SK-N-SH (cell line): ENCODE results near the gene CDKN2B-AS1. TPM values are rescaled to one million over a fixed set of nuclear protein-coding genes. Genes with fewer than 3 reads are reported as not detected.
A peak's percentile ranks its signal among the peaks of the same experiment; 100 is the strongest.

Experiments used
- CTCF ChIA-PET: fragments of 300-600, 350-600 bp; formaldehyde crosslinking; extraction: SDS; loops from one replicate; lab custom pipeline; 2021; lab: Yijun Ruan, JAX
- POLR2A ChIA-PET: fragments of 350-600 bp; sonication (Branson Sonifier 250); formaldehyde crosslinking; extraction: SDS; loops from one replicate; lab custom pipeline; 2020; ENCODE audit warnings: antibody characterized with exemption, inconsistent platforms; lab: Yijun Ruan, JAX
- DNase-seq: peaks from one replicate; pipeline ENCODE4 v3.0.0; 2012
- H2AFZ ChIP-seq: fragments of 200-600 bp; sonication (generic); 2 replicates; pipeline ENCODE4 v1.8.1; 2016; ENCODE audit warnings: antibody characterized with exemption, mild to moderate bottlenecking, low read depth
- H3F3A ChIP-seq: fragments of 200-600 bp; sonication (generic); replicated peaks from 2 replicates; pipeline ENCODE3; 2016; ENCODE audit warnings: antibody characterized with exemption, mild to moderate bottlenecking; ENCODE audit not compliant: insufficient read depth
- H3K27ac ChIP-seq, 2 experiments: fragments of 200-500 bp in 1 of 2; fragments of 200-600 bp in 1 of 2; sonication (Bioruptor generic) in 1 of 2; sonication (generic), shearing (Covaris generic) in 1 of 2; 2 replicates each; pipeline versions ENCODE4 v1.5.1 to v1.6.1; 2014 to 2016; ENCODE audit warnings: low read depth in 2 of 2, inconsistent platforms in 1 of 2, low read length in 1 of 2, mild to moderate bottlenecking in 1 of 2, mixed read lengths in 1 of 2
- H3K27me3 ChIP-seq: fragments of 200-600 bp; sonication (generic), shearing (Covaris generic); 2 replicates; pipeline ENCODE4 v1.6.1; 2016; ENCODE audit warnings: mixed run types; ENCODE audit not compliant: insufficient read depth
- H3K36me3 ChIP-seq, 2 experiments: fragments of 200-500 bp in 1 of 2; fragments of 200-600 bp in 1 of 2; sonication (Bioruptor generic) in 1 of 2; sonication (generic) in 1 of 2; replicated peaks in 1 of 2; 2 replicates each; pipeline versions ENCODE3 to v1.5.1; 2014 to 2016; ENCODE audit warnings: low read length in 1 of 2, mild to moderate bottlenecking in 1 of 2; ENCODE audit not compliant: insufficient read depth in 2 of 2, control insufficient read depth in 1 of 2
- H3K4me1 ChIP-seq, 2 experiments: fragments of 200-500 bp in 1 of 2; fragments of 200-600 bp in 1 of 2; sonication (Bioruptor generic) in 1 of 2; sonication (generic), shearing (Covaris generic) in 1 of 2; 2 replicates each; pipeline versions ENCODE4 v1.5.1 to v1.6.1; 2014 to 2016; ENCODE audit warnings: low read depth in 1 of 2, low read length in 1 of 2, mixed run types in 1 of 2; ENCODE audit not compliant: insufficient read depth in 2 of 2, control insufficient read depth in 1 of 2
- H3K4me2 ChIP-seq: fragments of 200-600 bp; sonication (generic), shearing (Covaris generic); 2 replicates; pipeline ENCODE4 v1.6.1; 2017; ENCODE audit warnings: mixed run types
- H3K4me3 ChIP-seq, 2 experiments: fragments of 200-500 bp in 1 of 2; fragments of 200-600 bp in 1 of 2; sonication (Bioruptor generic) in 1 of 2; sonication (generic), shearing (Covaris generic) in 1 of 2; 2 replicates each; pipeline versions ENCODE4 v1.5.1 to v1.8.1; 2014 to 2016; ENCODE audit warnings: low read depth in 2 of 2, inconsistent platforms in 1 of 2, low read length in 1 of 2, mild to moderate bottlenecking in 1 of 2, mixed read lengths in 1 of 2, moderate library complexity in 1 of 2
- H3K79me2 ChIP-seq: fragments of 200-600 bp; sonication (generic); 2 replicates; pipeline ENCODE4 v1.8.1; 2017; ENCODE audit warnings: mild to moderate bottlenecking; ENCODE audit not compliant: insufficient read depth
- H3K9ac ChIP-seq: fragments of 200-600 bp; sonication (generic); 2 replicates; pipeline ENCODE4 v1.6.1; 2017; ENCODE audit warnings: mixed run types
- H3K9me2 ChIP-seq: fragments of 200-600 bp; sonication (generic); 2 replicates; pipeline ENCODE4 v1.6.1; 2017; ENCODE audit warnings: mixed run types
- H3K9me3 ChIP-seq: fragments of 200-600 bp; sonication (generic); 2 replicates; pipeline ENCODE4 v1.6.1; 2017; ENCODE audit warnings: mixed run types, mild to moderate bottlenecking, moderate library complexity
- H4K20me1 ChIP-seq: fragments of 200-600 bp; sonication (generic); 2 replicates; pipeline ENCODE4 v1.6.1; 2017; ENCODE audit warnings: mild to moderate bottlenecking, mixed run types; ENCODE audit not compliant: insufficient read depth
- CHD2 ChIP-seq: fragments of 150-350 bp; IDR thresholded peaks from 2 replicates; pipeline ENCODE4 v1.6.1; 2018; ENCODE audit warnings: low read length; ENCODE audit not compliant: partially characterized antibody
- EP300 ChIP-seq, 2 experiments: IDR thresholded peaks; 2 replicates each; pipeline versions ENCODE4 v1.4.0 to v1.6.1; 2012; ENCODE audit warnings: borderline replicate concordance in 1 of 2, low read depth in 1 of 2, low read length in 1 of 2
- EZH2phosphoT487 ChIP-seq: fragments of 200-600 bp; sonication (generic); IDR thresholded peaks from 2 replicates; pipeline ENCODE4 v1.6.1; 2017; ENCODE audit warnings: low read depth, mixed run types, mild to moderate bottlenecking, antibody characterized with exemption, moderate library complexity, borderline replicate concordance
- FOSL2 ChIP-seq: IDR thresholded peaks from 2 replicates; pipeline ENCODE4 v1.4.0; 2012; ENCODE audit warnings: low read depth, mild to moderate bottlenecking, moderate library complexity, borderline replicate concordance
- FOXJ3 ChIP-seq: sonication (generic); formaldehyde crosslinking; IDR thresholded peaks from 2 replicates; pipeline ENCODE4 v1.5.1; 2020; ENCODE audit warnings: mild to moderate bottlenecking, missing genetic modification reagents
- GATA2 ChIP-seq: sonication (generic); formaldehyde crosslinking; IDR thresholded peaks from 2 replicates; pipeline ENCODE4 v1.5.0; 2020; ENCODE audit warnings: mild to moderate bottlenecking, missing genetic modification reagents
- JUND ChIP-seq: IDR thresholded peaks from 2 replicates; pipeline ENCODE4 v1.4.0; 2012
- MEF2A ChIP-seq: IDR thresholded peaks from 2 replicates; pipeline ENCODE4 v1.4.0; 2012; ENCODE audit warnings: low read depth, borderline replicate concordance
- NRF1 ChIP-seq: IDR thresholded peaks from 2 replicates; pipeline ENCODE4 v1.6.1; 2012; ENCODE audit warnings: low read depth, mild to moderate bottlenecking, low read length
- RAD21 ChIP-seq: IDR thresholded peaks from 2 replicates; pipeline ENCODE4 v1.6.1; 2012; ENCODE audit warnings: mild to moderate bottlenecking, low read length
- RCOR1 ChIP-seq: fragments of 150-350 bp; IDR thresholded peaks from 2 replicates; pipeline ENCODE4 v1.6.1; 2017; ENCODE audit warnings: antibody characterized with exemption, low read length
- RFX5 ChIP-seq: IDR thresholded peaks from 2 replicates; pipeline ENCODE4 v1.6.1; 2012; ENCODE audit warnings: mild to moderate bottlenecking, improper control_type of control experiment, low read length
- RXRA ChIP-seq: IDR thresholded peaks from 2 replicates; pipeline ENCODE4 v1.4.0; 2012; ENCODE audit warnings: low read depth, mild to moderate bottlenecking, borderline replicate concordance
- SIN3A ChIP-seq: IDR thresholded peaks from 2 replicates; pipeline ENCODE4 v1.6.1; 2012; ENCODE audit warnings: low read depth, mild to moderate bottlenecking, low read length, moderate library complexity, borderline replicate concordance
- TAF1 ChIP-seq: IDR thresholded peaks from 2 replicates; pipeline ENCODE4 v1.6.1; 2012; ENCODE audit warnings: low read depth, mild to moderate bottlenecking, low read length, moderate library complexity, borderline replicate concordance
- TCF12 ChIP-seq: IDR thresholded peaks from 2 replicates; pipeline ENCODE4 v1.4.0; 2012
- YY1 ChIP-seq: IDR thresholded peaks from 2 replicates; pipeline ENCODE4 v1.4.0; 2012; ENCODE audit warnings: low read depth, mild to moderate bottlenecking
- WGBS: methylation state at CpG from one replicate; pipeline ENCODE4 v1.1.6; 2017; ENCODE audit warnings: low lambda C conversion rate; 5-methylcytosine and 5-hydroxymethylcytosine counted together
- polyA plus RNA-seq, 3 experiments: library from polyadenylated mRNA; depleted of rRNA; stranded (reverse); fragments of >200 nt; gene quantifications; 2 replicates each; pipeline ENCODE4 v1.2.3, GENCODE V29; 2012
- TF ChIP-seq, protein P1 (sequence below): IDR thresholded peaks from 2 replicates; pipeline ENCODE4; 2012
- TF ChIP-seq, protein P2 (sequence below): fragments of 200-600 bp; sonication (generic); IDR thresholded peaks from 2 replicates; pipeline ENCODE4 v1.6.1; 2017; ENCODE audit warnings: antibody characterized with exemption, mild to moderate bottlenecking, moderate library complexity

The CDKN2B-AS1 gene
- polyA plus RNA-seq, 1 of the 3 experiments (the other 2 are of a cell fraction), result 0.25 TPM

DNA sequence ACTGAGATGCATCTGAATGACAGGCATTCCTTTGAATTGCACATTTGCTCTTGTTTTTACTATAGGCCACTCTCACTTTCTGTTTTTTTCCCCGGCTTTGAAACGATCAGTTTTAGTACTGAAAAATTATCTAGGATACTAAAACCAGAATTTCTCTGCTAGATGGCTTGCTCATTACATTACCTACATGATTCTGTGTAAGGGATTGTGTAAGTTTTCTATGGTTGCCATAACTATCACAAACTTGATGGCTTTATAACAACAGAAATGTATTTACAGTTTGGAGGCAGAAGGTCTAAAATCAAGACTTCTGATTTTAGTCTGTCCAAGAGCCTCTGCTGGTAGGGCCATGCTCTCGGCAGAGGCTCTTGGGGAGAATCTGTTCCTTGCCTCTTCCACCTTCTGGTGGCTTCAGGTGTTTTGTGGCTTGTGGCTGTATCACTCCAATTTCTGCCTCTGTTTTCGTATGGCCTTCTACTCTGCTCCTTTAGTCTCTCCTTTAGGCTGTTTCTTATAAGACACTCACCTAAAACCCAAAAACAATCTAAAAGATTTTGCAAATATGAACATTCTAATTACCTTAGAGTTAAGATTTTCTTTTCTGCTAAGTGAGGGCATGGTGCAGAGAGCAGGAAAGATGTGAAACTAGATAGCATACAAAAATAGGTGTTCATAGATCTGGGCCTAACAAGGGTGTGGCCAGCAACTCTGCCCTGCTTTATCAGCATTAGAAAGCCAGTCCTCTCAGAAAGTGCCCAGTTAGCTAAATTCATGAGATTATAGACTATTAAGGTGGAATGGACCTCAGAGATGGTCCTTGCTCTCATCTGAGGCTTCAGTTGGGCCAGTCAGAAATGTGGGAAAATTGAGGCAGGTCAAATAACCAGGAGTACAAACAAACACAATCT is 107.8 kb downstream of the CDKN2B-AS1 start:
- 59% methylated on average over 4 of the region's 4 CpGs for WGBS
- DNase-seq, result no peak
- ChIA-PET POLR2A (no interaction called here), CTCF (interaction anchor here (0.6 to 1.0 kb wide), 3 partner anchors 15 to 94 kb away, joined by 3 read pairs; partner anchors contain the start of gene CDKN2B)
- Histone ChIP-seq H3K27ac (peak overlapping the region in 1 of 2 experiments; percentile 87; a peak in 3 of 4 replicates), H3K9ac (0 out of 2 replicates have a peak overlapping the region, but pooled peaks have one; percentile 1), H3K9me2 (no peaks in the 10 kb centered on the region; the same call in 1 of the 2 replicates), H3K9me3 (no peaks in the 10 kb centered on the region), H3F3A (peaks cover 12% of the 10 kb centered on the region), H3K36me3 (no peaks in the 10 kb centered on the region), H3K79me2 (no peaks in the 10 kb centered on the region), H3K27me3 (no peaks in the 10 kb centered on the region), H3K4me1 (peaks cover 0 to 10% of the 10 kb centered on the region in 2 experiments; a peak in 1 of 4 replicates), H3K4me3 (no peak overlapping the region), H2AFZ (no peak overlapping the region), H3K4me2 (peak overlapping the region; percentile 4; the same call in 1 of the 2 replicates), H4K20me1 (no peaks in the 10 kb centered on the region)
- TF ChIP-seq JUND (no peak), TCF12 (no peak), SIN3A (no peak), NRF1 (no peak), CHD2 (no peak), RFX5 (no peak), RXRA (no peak), EP300 (IDR thresholded peaks at IDR 0.05; ENCODE audit: borderline replicate concordance in 1 of 2, low read depth in 1 of 2, low read length in 1 of 2) (no peak)

DNA sequence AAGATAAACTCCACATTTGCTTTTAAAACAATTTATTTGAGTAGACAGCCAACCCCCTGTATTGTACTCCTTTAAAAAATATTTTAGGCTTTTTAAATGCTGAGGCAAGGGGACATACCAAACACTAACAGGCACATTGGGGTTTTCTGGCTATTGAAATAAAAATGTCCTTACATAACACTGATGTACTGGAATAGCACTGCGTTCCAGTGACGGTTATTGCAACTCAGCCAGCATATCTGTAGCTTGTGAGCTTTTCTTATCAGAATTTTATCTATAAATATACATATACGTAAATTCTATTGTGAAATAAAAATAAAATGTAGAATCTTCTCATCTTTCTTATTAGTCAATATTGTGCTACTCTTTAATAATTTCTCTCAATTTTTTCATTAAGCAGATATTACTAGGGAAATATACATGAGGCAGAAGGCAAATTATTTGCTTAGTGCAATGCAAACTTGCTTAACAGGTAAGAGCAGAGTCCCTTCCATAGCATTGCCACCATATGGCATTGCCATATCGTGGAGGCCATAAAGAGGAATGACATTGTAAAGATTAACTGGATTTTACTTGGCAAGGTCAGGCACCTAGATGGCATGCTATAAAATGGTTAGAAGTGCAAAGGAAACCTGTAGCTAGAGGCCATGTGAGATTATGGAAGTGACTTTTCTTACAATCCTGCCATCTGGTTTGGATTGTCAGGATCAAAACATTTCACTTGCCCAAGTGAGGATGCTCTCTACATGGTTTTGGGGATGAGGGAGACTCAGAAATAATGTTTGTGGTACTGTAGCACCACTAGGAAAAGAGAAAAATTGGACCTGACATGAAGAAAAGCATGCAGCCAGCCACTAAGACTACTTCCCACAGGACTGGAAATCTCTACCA is 109.3 kb downstream of the CDKN2B-AS1 start:
- H4K20me1 ChIP-seq, result no peaks in the 10 kb centered on the region
- no peaks in the 10 kb centered on the region; the same call in 1 of the 2 replicates for H3K9me2 ChIP-seq
- ChIA-PET POLR2A (no interaction called here), CTCF (no interaction called here)
- WGBS, result 18% methylated on average over 4 of the region's 4 CpGs
- H3K27ac ChIP-seq, result peak overlapping the region; percentile 43 to 87; a peak in 3 of 4 replicates
- H3F3A ChIP-seq, result peaks cover 12% of the 10 kb centered on the region
- H2AFZ ChIP-seq, result no peak overlapping the region
- no peaks in the 10 kb centered on the region for H3K9me3 ChIP-seq
- peaks cover 0 to 7% of the 10 kb centered on the region in 2 experiments; a peak in 1 of 4 replicates for H3K4me1 ChIP-seq
- peak overlapping the region; percentile 26; the same call in 1 of the 2 replicates for H3K9ac ChIP-seq
- no peak for DNase-seq
- no peaks in the 10 kb centered on the region for H3K79me2 ChIP-seq
- H3K27me3 ChIP-seq, result no peaks in the 10 kb centered on the region
- H3K36me3 ChIP-seq, result no peaks in the 10 kb centered on the region
- H3K4me3 ChIP-seq, result no peak overlapping the region
- H3K4me2 ChIP-seq, result peak overlapping the region; percentile 3; the same call in 1 of the 2 replicates
- TF ChIP-seq EZH2phosphoT487 (no peak), SIN3A (no peak), RAD21 (no peak), YY1 (no peak; the same call in 1 of the 2 replicates), MEF2A (no peak), RCOR1 (no peak), TAF1 (no peak), GATA2 (CRISPR knock-in tag) (no peak), TCF12 (no peak), FOSL2 (no peak), RXRA (no peak), FOXJ3 (CRISPR knock-in tag) (no peak), NRF1 (no peak)
- TF ChIP-seq, protein P1, sequence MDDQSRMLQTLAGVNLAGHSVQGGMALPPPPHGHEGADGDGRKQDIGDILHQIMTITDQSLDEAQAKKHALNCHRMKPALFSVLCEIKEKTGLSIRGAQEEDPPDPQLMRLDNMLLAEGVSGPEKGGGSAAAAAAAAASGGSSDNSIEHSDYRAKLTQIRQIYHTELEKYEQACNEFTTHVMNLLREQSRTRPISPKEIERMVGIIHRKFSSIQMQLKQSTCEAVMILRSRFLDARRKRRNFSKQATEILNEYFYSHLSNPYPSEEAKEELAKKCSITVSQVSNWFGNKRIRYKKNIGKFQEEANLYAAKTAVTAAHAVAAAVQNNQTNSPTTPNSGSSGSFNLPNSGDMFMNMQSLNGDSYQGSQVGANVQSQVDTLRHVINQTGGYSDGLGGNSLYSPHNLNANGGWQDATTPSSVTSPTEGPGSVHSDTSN, result no peak
- TF ChIP-seq, protein P2, sequence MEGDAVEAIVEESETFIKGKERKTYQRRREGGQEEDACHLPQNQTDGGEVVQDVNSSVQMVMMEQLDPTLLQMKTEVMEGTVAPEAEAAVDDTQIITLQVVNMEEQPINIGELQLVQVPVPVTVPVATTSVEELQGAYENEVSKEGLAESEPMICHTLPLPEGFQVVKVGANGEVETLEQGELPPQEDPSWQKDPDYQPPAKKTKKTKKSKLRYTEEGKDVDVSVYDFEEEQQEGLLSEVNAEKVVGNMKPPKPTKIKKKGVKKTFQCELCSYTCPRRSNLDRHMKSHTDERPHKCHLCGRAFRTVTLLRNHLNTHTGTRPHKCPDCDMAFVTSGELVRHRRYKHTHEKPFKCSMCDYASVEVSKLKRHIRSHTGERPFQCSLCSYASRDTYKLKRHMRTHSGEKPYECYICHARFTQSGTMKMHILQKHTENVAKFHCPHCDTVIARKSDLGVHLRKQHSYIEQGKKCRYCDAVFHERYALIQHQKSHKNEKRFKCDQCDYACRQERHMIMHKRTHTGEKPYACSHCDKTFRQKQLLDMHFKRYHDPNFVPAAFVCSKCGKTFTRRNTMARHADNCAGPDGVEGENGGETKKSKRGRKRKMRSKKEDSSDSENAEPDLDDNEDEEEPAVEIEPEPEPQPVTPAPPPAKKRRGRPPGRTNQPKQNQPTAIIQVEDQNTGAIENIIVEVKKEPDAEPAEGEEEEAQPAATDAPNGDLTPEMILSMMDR, result no peak
